ENCODE results near the gene APBB3. TPM values are rescaled to one million over a fixed set of nuclear protein-coding genes. Genes with fewer than 3 reads are reported as not detected.

The APBB3 gene
- total RNA-seq, 1 donor from 2014 or later, result 70.7 TPM

GRCh38 chr5:140550147-140551079, 14.0 kb downstream of the APBB3 start:
- Mint-ChIP-seq H3K27ac (ENCODE audit: unreplicated experiment) (peak overlapping the region; percentile 93), H3K4me3 (ENCODE audit: unreplicated experiment) (no peak overlapping the region), H3K27me3 (ENCODE audit: unreplicated experiment) (no peaks in the 10 kb centered on the region), H3K9me3 (ENCODE audit: unreplicated experiment) (no peaks in the 10 kb centered on the region), H3K36me3 (ENCODE audit: unreplicated experiment) (peaks cover 29% of the 10 kb centered on the region), H3K4me1 (ENCODE audit: unreplicated experiment) (peaks cover 48% of the 10 kb centered on the region)
- TF ChIP-seq, protein P1, sequence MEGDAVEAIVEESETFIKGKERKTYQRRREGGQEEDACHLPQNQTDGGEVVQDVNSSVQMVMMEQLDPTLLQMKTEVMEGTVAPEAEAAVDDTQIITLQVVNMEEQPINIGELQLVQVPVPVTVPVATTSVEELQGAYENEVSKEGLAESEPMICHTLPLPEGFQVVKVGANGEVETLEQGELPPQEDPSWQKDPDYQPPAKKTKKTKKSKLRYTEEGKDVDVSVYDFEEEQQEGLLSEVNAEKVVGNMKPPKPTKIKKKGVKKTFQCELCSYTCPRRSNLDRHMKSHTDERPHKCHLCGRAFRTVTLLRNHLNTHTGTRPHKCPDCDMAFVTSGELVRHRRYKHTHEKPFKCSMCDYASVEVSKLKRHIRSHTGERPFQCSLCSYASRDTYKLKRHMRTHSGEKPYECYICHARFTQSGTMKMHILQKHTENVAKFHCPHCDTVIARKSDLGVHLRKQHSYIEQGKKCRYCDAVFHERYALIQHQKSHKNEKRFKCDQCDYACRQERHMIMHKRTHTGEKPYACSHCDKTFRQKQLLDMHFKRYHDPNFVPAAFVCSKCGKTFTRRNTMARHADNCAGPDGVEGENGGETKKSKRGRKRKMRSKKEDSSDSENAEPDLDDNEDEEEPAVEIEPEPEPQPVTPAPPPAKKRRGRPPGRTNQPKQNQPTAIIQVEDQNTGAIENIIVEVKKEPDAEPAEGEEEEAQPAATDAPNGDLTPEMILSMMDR (IDR thresholded peaks at IDR 0.05), result no peak
- peak; percentile 66 for DNase-seq (ENCODE audit: extremely low spot score, unreplicated experiment)

GRCh38 chr5:140549237-140550144, 14.9 kb downstream of the APBB3 start:
- Mint-ChIP-seq H3K4me1 (ENCODE audit: unreplicated experiment) (peaks cover 43% of the 10 kb centered on the region), H3K4me3 (ENCODE audit: unreplicated experiment) (peak overlapping the region; percentile 22)

GRCh38 chr5:140548791-140549190, 15.6 kb downstream of the APBB3 start:
- TF ChIP-seq, protein P1 (IDR thresholded peaks at IDR 0.05), result no peak
- Mint-ChIP-seq H3K4me1 (ENCODE audit: unreplicated experiment) (peaks cover 37% of the 10 kb centered on the region), H3K4me3 (ENCODE audit: unreplicated experiment) (peak overlapping the region; percentile 74), H3K27me3 (ENCODE audit: unreplicated experiment) (no peaks in the 10 kb centered on the region), H3K36me3 (ENCODE audit: unreplicated experiment) (peaks cover 38% of the 10 kb centered on the region), H3K27ac (ENCODE audit: unreplicated experiment) (peak overlapping the region; percentile 93), H3K9me3 (ENCODE audit: unreplicated experiment) (no peaks in the 10 kb centered on the region)
- DNase-seq (ENCODE audit: extremely low spot score, unreplicated experiment), result peak; percentile 54

More at GRCh38 chr5:140549237-140550144, 14.9 kb downstream of the APBB3 start:
- TF ChIP-seq, protein P1 (IDR thresholded peaks at IDR 0.05), result no peak
- no peaks in the 10 kb centered on the region for H3K27me3 Mint-ChIP-seq (ENCODE audit: unreplicated experiment)
- peaks cover 33% of the 10 kb centered on the region for H3K36me3 Mint-ChIP-seq (ENCODE audit: unreplicated experiment)
- peak overlapping the region; percentile 93 for H3K27ac Mint-ChIP-seq (ENCODE audit: unreplicated experiment)
- no peaks in the 10 kb centered on the region for H3K9me3 Mint-ChIP-seq (ENCODE audit: unreplicated experiment)
- DNase-seq (ENCODE audit: extremely low spot score, unreplicated experiment), result peak; percentile 64

GRCh38 chr5:140548300-140548688, 16.1 kb downstream of the APBB3 start:
- H3K9me3 Mint-ChIP-seq (ENCODE audit: unreplicated experiment), result no peaks in the 10 kb centered on the region
- no peak for DNase-seq (ENCODE audit: extremely low spot score, unreplicated experiment)
- H3K4me3 Mint-ChIP-seq (ENCODE audit: unreplicated experiment), result peak overlapping the region; percentile 74
- peak overlapping the region; percentile 93 for H3K27ac Mint-ChIP-seq (ENCODE audit: unreplicated experiment)
- H3K36me3 Mint-ChIP-seq (ENCODE audit: unreplicated experiment), result peaks cover 36% of the 10 kb centered on the region
- TF ChIP-seq, protein P1 (IDR thresholded peaks at IDR 0.05), result no peak
- no peaks in the 10 kb centered on the region for H3K27me3 Mint-ChIP-seq (ENCODE audit: unreplicated experiment)
- peaks cover 33% of the 10 kb centered on the region for H3K4me1 Mint-ChIP-seq (ENCODE audit: unreplicated experiment)
